K562 (cell line): Measurements from ENCODE around the gene SCYL1. TPM values are rescaled to one million over a fixed set of nuclear protein-coding genes. Genes with fewer than 3 reads are reported as not detected.

ENCODE experiments used
- ATF3 ChIP-seq, 2 experiments: fragments of 450-650 bp in 1 of 2; sonication (generic) in 1 of 2; formaldehyde crosslinking in 1 of 2; IDR thresholded peaks in 1 of 2; conservative IDR thresholded peaks in 1 of 2; 2 replicates each; pipeline versions ENCODE4 v1.6.1 to v1.8.1; 2016 to 2023; ENCODE audit warnings: mild to moderate bottlenecking in 2 of 2, moderate library complexity in 2 of 2, inconsistent platforms in 1 of 2, missing genetic modification reagents in 1 of 2
- BRF2 ChIP-seq: IDR thresholded peaks from 3 replicates; pipeline ENCODE4 v1.6.1; 2011; ENCODE audit warnings: borderline replicate concordance, mild to moderate bottlenecking; ENCODE audit not compliant: insufficient read length, insufficient read depth
- CBX8 ChIP-seq: fragments of 200-600 bp; sonication (generic); IDR thresholded peaks from 2 replicates; pipeline ENCODE4 v1.6.1; 2012; ENCODE audit warnings: borderline replicate concordance, mixed run types, low read depth, mild to moderate bottlenecking, moderate library complexity, mixed read lengths, low read length, control low read depth, inconsistent platforms; ENCODE audit not compliant: poor library complexity, severe bottlenecking; ENCODE audit errors: extremely low read depth
- CEBPG ChIP-seq, 3 experiments: fragments of 200-800 bp in 1 of 3; sonication (Bioruptor generic) in 1 of 3; sonication (generic) in 1 of 3; formaldehyde crosslinking in 1 of 3; IDR thresholded peaks in 2 of 3; conservative IDR thresholded peaks in 1 of 3; 2 replicates each; pipeline versions ENCODE4 v1.6.1 to v1.8.0; 2016 to 2022; ENCODE audit warnings: missing compliant biosample characterization in 2 of 3, missing genetic modification characterization in 2 of 3, mild to moderate bottlenecking in 1 of 3, missing genetic modification reagents in 1 of 3
- DNMT1 ChIP-seq: fragments of 450-650 bp; IDR thresholded peaks from 2 replicates; pipeline ENCODE4 v1.6.1; 2016; ENCODE audit warnings: antibody characterized with exemption, mild to moderate bottlenecking
- ETV1 ChIP-seq: fragments of 450-650 bp; conservative IDR thresholded peaks from 2 replicates; pipeline ENCODE4 v1.6.1; 2016; ENCODE audit warnings: missing genetic modification characterization, control low read depth, low read depth, missing compliant biosample characterization
- FOXJ3 ChIP-seq: sonication (generic); formaldehyde crosslinking; IDR thresholded peaks from 2 replicates; pipeline ENCODE4 v1.4.0; 2020; ENCODE audit warnings: mild to moderate bottlenecking, missing genetic modification reagents
- HDAC1 ChIP-seq, 2 experiments: fragments of 450-650 bp; IDR thresholded peaks; 2 replicates each; pipeline ENCODE4 v1.6.1; 2016 to 2017; ENCODE audit warnings: inconsistent platforms in 1 of 2, mild to moderate bottlenecking in 1 of 2, moderate library complexity in 1 of 2
- HNRNPL ChIP-seq: fragments of 200-400 bp; formaldehyde crosslinking; IDR thresholded peaks from 2 replicates; pipeline ENCODE4 v1.6.1; 2017; ENCODE audit warnings: low read depth, mild to moderate bottlenecking, low read length
- KDM1A ChIP-seq, 2 experiments: fragments of 450-650 bp; IDR thresholded peaks; 2 replicates each; pipeline ENCODE4 v1.6.1; 2016; ENCODE audit warnings: mild to moderate bottlenecking in 2 of 2
- MYNN ChIP-seq, 2 experiments: sonication (generic); formaldehyde crosslinking in 1 of 2; IDR thresholded peaks; 2 replicates each; pipeline versions ENCODE4 v1.5.0 to v1.6.1; 2016 to 2020; ENCODE audit warnings: antibody characterized with exemption in 1 of 2, missing genetic modification reagents in 1 of 2
- PHF21A ChIP-seq: fragments of 450-650 bp; IDR thresholded peaks from 2 replicates; pipeline ENCODE4 v1.6.1; 2017; ENCODE audit warnings: low read depth, borderline replicate concordance
- RAD51 ChIP-seq: fragments of 450-650 bp; IDR thresholded peaks from 2 replicates; pipeline ENCODE4 v1.7.1; 2016; ENCODE audit warnings: low read depth, mild to moderate bottlenecking, borderline replicate concordance
- SMARCA5 ChIP-seq: fragments of 450-650 bp; IDR thresholded peaks from 2 replicates; pipeline ENCODE4 v1.6.1; 2016
- THRB ChIP-seq: fragments of 450-650 bp; formaldehyde crosslinking; conservative IDR thresholded peaks from 2 replicates; pipeline ENCODE4 v1.4.0; 2022; ENCODE audit warnings: mild to moderate bottlenecking, missing genetic modification characterization
- YBX1 ChIP-seq: fragments of 450-650 bp; IDR thresholded peaks from 2 replicates; pipeline ENCODE4 v1.7.1; 2016; ENCODE audit warnings: mild to moderate bottlenecking
- ZBTB33 ChIP-seq: sonication (generic); formaldehyde crosslinking; IDR thresholded peaks from 2 replicates; pipeline ENCODE4 v1.8.1; 2023; ENCODE audit warnings: mild to moderate bottlenecking, missing genetic modification reagents
- ZBTB7A ChIP-seq: IDR thresholded peaks from 2 replicates; pipeline ENCODE4 v1.6.1; 2011; ENCODE audit warnings: low read depth, mild to moderate bottlenecking, low read length, moderate library complexity, borderline replicate concordance; ENCODE audit not compliant: control insufficient read depth
- ZNF282 ChIP-seq: sonication (generic); formaldehyde crosslinking; IDR thresholded peaks from 2 replicates; pipeline ENCODE4 v1.8.1; 2023; ENCODE audit warnings: missing genetic modification reagents
- polyA plus RNA-seq, 8 experiments: library from polyadenylated mRNA; depleted of rRNA in 4 of 8; stranded (reverse) in 5 of 8; unstranded in 3 of 8; fragments of >200 nt; fragmentation: Nextera tagmentation in 2 of 8; fragmentation: Illumina TruSeq in 1 of 8; extraction: Ambion mirVana in 2 of 8; extraction: Trizol in 1 of 8; gene quantifications; 2 replicates each; pipeline versions ENCODE4 v1.2.1 to v1.2.3, GENCODE V29; 2011 to 2014; ENCODE audit warnings: inconsistent platforms in 1 of 8, missing spikeins in 1 of 8
- total RNA-seq, 7 experiments: library from RNA; depleted of rRNA in 6 of 7; stranded (reverse); fragments of >200 nt in 6 of 7; fragmentation: Illumina TruSeq in 2 of 7; extraction: Trizol in 2 of 7; gene quantifications; 2 replicates each; pipeline versions ENCODE4 v1.2.1 to v1.2.3, GENCODE V29; 2011 to 2021; ENCODE audit warnings: low replicate concordance in 1 of 7

The SCYL1 gene
- total and polyA plus RNA-seq, 9 of the 15 experiments (the other 6 are each of a cell fraction or from before 2014, with no cell fraction given), result 1.9 to 145 (median 57.6) TPM

GRCh38 chr11:65551572-65552387 is 26.9 kb downstream of the SCYL1 start (continued):
- TF ChIP-seq ZBTB33 (CRISPR knock-in tag) (peak; percentile 100), THRB (0 out of 2 replicates have a peak, but pooled peaks have one; percentile 61), CEBPG (CRISPR knock-in tag; IDR thresholded peaks at IDR 0.05) (peak; percentile 5; the same call in 1 of the 2 replicates), CEBPG (tag; conservative IDR thresholded peaks at IDR 0.05 in 1 of 2, IDR thresholded peaks at IDR 0.05 in 1 of 2) (no peak), BRF2 (no peak), RAD51 (peak; percentile 69; the same call in 1 of the 2 replicates), MYNN (IDR thresholded peaks at IDR 0.05) (peak; percentile 46; the same call in 1 of the 2 replicates), MYNN (CRISPR knock-in tag; IDR thresholded peaks at IDR 0.05) (no peak), KDM1A (IDR thresholded peaks at IDR 0.05) (peak; percentile 98 to 99), ETV1 (tag) (0 out of 2 replicates have a peak, but pooled peaks have one; percentile 23), SMARCA5 (0 out of 2 replicates have a peak, but pooled peaks have one; percentile 26), ATF3 (IDR thresholded peaks at IDR 0.05) (0 out of 2 replicates have a peak, but pooled peaks have one; percentile 29), ATF3 (CRISPR knock-in tag; conservative IDR thresholded peaks at IDR 0.05) (no peak), ZNF282 (CRISPR knock-in tag) (no peak), DNMT1 (no peak), YBX1 (0 out of 2 replicates have a peak, but pooled peaks have one; percentile 67), FOXJ3 (CRISPR knock-in tag) (no peak), PHF21A (no peak), CBX8 (no peak), HDAC1 (IDR thresholded peaks at IDR 0.05) (peak in 1 of 2 experiments; percentile 91; a peak in 2 of 4 replicates), ZBTB7A (peak; percentile 43), HNRNPL (peak; percentile 85)
